Right lobe of liver (tissue), 6 donors: ENCODE results near the gene PTPN7. TPM values are rescaled to one million over a fixed set of nuclear protein-coding genes. Genes with fewer than 3 reads are reported as not detected.
"Not testable (repeated sequence)": the region's sequence is repeated elsewhere in the genome, so short reads cannot be mapped to it uniquely, and the experiment has no call there.

Source experiments
- ATAC-seq, 4 donors: fragments of 200-7000 bp; cut with Tn5 transposase; one replicate each; pipeline ENCODE4 v1.9.1; 2020; ENCODE audit warnings: mild to moderate bottlenecking in 4 of 4, moderate library complexity in 4 of 4
- DNase-seq, 3 donors: peaks; one replicate each; pipeline ENCODE4 v3.0.0-alpha.2; 2020
- H3K27ac ChIP-seq, 3 donors: fragments of 200-600 bp; one replicate each; pipeline ENCODE4 v1.8.0; 2022
- H3K27me3 ChIP-seq, 2 donors: fragments of 200-600 bp; one replicate each; pipeline ENCODE4 v1.8.0; 2022
- H3K36me3 ChIP-seq, 4 donors: fragments of 200-600 bp; sonication (generic) in 1 of 4; one replicate each; pipeline versions ENCODE4 v1.5.1 to v1.8.0; 2017 to 2022; ENCODE audit warnings: control low read depth in 1 of 4
- H3K4me1 ChIP-seq, 4 donors: fragments of 200-600 bp; sonication (generic) in 1 of 4; one replicate each; pipeline versions ENCODE4 v1.5.1 to v1.8.0; 2017 to 2022; ENCODE audit warnings: control low read depth in 1 of 4
- H3K4me3 ChIP-seq, 3 donors: fragments of 200-600 bp; one replicate each; pipeline ENCODE4 v1.8.0; 2022
- H3K9me3 ChIP-seq, 4 donors: fragments of 200-600 bp; sonication (generic) in 1 of 4; one replicate each; pipeline versions ENCODE4 v1.5.1 to v1.8.0; 2017 to 2022; ENCODE audit warnings: control low read depth in 1 of 4
- CTCF ChIP-seq, 4 donors: fragments of 200-600 bp in 3 of 4; fragments of 450-650 bp in 1 of 4; IDR thresholded peaks; one replicate each; pipeline versions ENCODE4 v1.5.1 to v1.8.0; 2016 to 2022; ENCODE audit warnings: antibody characterized with exemption in 4 of 4, mild to moderate bottlenecking in 2 of 4
- POLR2A ChIP-seq: fragments of 450-650 bp; IDR thresholded peaks from one replicate; pipeline ENCODE4 v1.6.1; 2017; ENCODE audit warnings: antibody characterized with exemption, mild to moderate bottlenecking
- WGBS: methylation state at CpG from one replicate; pipeline ENCODE4 v1.1.6; 2018; ENCODE audit warnings: low coverage, low lambda C conversion rate; ENCODE audit not compliant: insufficient coverage; ENCODE audit errors: missing lambda C conversion rate; 5-methylcytosine and 5-hydroxymethylcytosine counted together
- intact Hi-C, 2 donors: fragments of 100-400 bp; cut with DNase I; formaldehyde crosslinking; loops; one replicate each; pipeline versions ENCODE4 v1.11.2 to v1.14.1; 2022
- total RNA-seq, 6 experiments: library from RNA; depleted of rRNA in 2 of 6; stranded (reverse); fragments of >200 nt in 2 of 6; fragmentation: NEBNext Ultra II Directional in 3 of 6; extraction: Animal tissue kit (Norgen Biotek cat#: 25700) in 3 of 6; gene quantifications; one replicate each; pipeline versions ENCODE4 v1.1.0 to v1.2.4, GENCODE V29; 2016 to 2023
- donor health status: DM: no; HTN: yes; CAD: no.
- donor health status: DM: no; HTN: no; CAD: no.
- donor health status: DM: no; HTN: no; CAD: no.
- donor health status: DM: no; HTN: yes; CAD: no.
- donor health status: DM: no; HTN: yes; CAD: no.

The PTPN7 gene
- total RNA-seq, 6 experiments from 2014 or later: 0.18 to 5.1 (median 0.73) TPM

- DNase-seq (no peak), ATAC-seq (no peak)
- H3K4me3 ChIP-seq: no peak overlapping the region
- intact Hi-C loops: loop anchor here in 1 of 2 donors (10.0 kb wide), 1 partner anchor 254 kb away; no protein-coding TSS in a partner anchor
- peaks cover 0 to 5% (median 2%) of the 10 kb centered on the region in 4 donors for H3K4me1 ChIP-seq
- 82% methylated on average over 2 of the region's 4 CpGs for WGBS
- H3K27me3 ChIP-seq: no peaks in the 10 kb centered on the region
- H3K9me3 ChIP-seq: no peaks in the 10 kb centered on the region
- TF ChIP-seq POLR2A (no peak), CTCF (IDR thresholded peaks at IDR 0.05) (no peak)
- no peak overlapping the region for H3K27ac ChIP-seq
- no peaks in the 10 kb centered on the region for H3K36me3 ChIP-seq
Measured at GRCh38 chr1:202148391-202148790, 12.0 kb downstream of the PTPN7 start.

GRCh38 chr1:202146993-202147392 is 13.4 kb downstream of the PTPN7 start:
- H3K4me1 ChIP-seq: peaks cover 0 to 15% (median 6%) of the 10 kb centered on the region in 4 donors
- no peak overlapping the region for H3K27ac ChIP-seq
- intact Hi-C loops: loop anchor here in 1 of 2 donors (10.0 kb wide), 1 partner anchor 252 kb away; no protein-coding TSS in a partner anchor
- 64% methylated on average over 2 of the region's 3 CpGs for WGBS
- TF ChIP-seq CTCF (IDR thresholded peaks at IDR 0.05): no peak
- no peak for TF ChIP-seq POLR2A
- no peak for ATAC-seq
- no peak overlapping the region for H3K4me3 ChIP-seq
- H3K27me3 ChIP-seq: no peaks in the 10 kb centered on the region
- no peak for DNase-seq
- no peaks in the 10 kb centered on the region for H3K9me3 ChIP-seq
- no peaks in the 10 kb centered on the region for H3K36me3 ChIP-seq

DNA sequence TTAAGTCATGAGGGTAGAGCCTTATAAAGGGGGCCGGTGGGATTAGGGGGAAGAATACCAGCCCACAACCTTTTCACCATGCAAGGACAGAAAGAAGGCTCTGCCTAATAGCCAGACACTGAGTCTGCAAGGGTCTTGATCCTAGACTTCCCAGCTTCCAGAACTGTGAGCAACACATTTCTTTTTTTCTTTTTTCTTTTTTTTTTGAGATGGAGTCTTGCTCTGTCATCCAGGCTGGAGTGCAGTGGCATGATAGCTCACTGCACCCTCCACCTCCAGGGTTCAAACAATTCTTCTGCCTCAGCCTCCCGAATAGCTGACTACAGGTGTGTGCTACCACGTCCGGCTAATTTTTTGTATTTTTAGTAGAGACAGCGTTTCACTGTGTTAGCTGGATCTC is 14.1 kb downstream of the PTPN7 start:
- DNase-seq (no peak), ATAC-seq (no peak)
- H3K4me3 ChIP-seq: no peak overlapping the region
- H3K27me3 ChIP-seq: no peaks in the 10 kb centered on the region
- no peak overlapping the region for H3K27ac ChIP-seq
- no peaks in the 10 kb centered on the region for H3K36me3 ChIP-seq
- TF ChIP-seq CTCF (IDR thresholded peaks at IDR 0.05): no peak
- no peak for TF ChIP-seq POLR2A
- 87% methylated on average over 5 of the region's 5 CpGs for WGBS
- intact Hi-C loops: loop anchor here in 1 of 2 donors (10.0 kb wide), 1 partner anchor 251 kb away; no protein-coding TSS in a partner anchor
- no peaks in the 10 kb centered on the region for H3K9me3 ChIP-seq
- H3K4me1 ChIP-seq: peaks cover 0 to 19% (median 6%) of the 10 kb centered on the region in 4 donors

DNA sequence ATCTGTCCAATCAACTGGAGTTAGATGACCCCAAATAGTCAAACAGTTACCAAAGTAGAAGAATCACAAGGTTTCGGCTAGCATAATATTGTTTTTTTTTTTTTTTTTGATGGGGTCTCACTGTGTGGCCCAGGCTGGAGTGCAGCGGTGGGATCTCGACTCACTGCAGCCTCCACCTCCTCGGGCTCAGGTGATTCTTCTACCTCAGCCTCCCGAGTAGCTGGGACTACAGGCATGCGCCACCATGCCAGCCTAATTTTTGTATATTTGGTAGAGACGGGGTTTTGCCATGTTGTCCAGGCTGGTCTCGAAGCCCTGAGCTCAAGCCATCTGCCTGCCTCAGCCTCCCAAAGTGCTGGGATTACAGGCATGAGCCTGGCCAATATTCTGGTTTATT is 14.7 kb downstream of the PTPN7 start:
- H3K36me3 ChIP-seq, ATAC-seq, H3K27me3 ChIP-seq, H3K27ac ChIP-seq, H3K9me3 ChIP-seq, H3K4me3 ChIP-seq, DNase-seq: not testable (repeated sequence)
- peaks cover 0 to 19% (median 6%) of the 10 kb centered on the region in 4 donors for H3K4me1 ChIP-seq
- intact Hi-C loops: loop anchor here in 1 of 2 donors (10.0 kb wide), 1 partner anchor 251 kb away; no protein-coding TSS in a partner anchor
- WGBS: no CpG with 5 or more reads among the region's 8 CpGs

GRCh38 chr1:202145068-202145743 is 15.2 kb downstream of the PTPN7 start:
- intact Hi-C loops: loop anchor here in 1 of 2 donors (10.0 kb wide), 1 partner anchor 250 kb away; no protein-coding TSS in a partner anchor

More at GRCh38 chr1:202145068-202145743, 15.2 kb downstream of the PTPN7 start:
- DNase-seq: no peak
- ATAC-seq: no peak
- Histone ChIP-seq H3K4me3 (peak overlapping the region; percentile 87 to 99 (median 91)), H3K9me3 (no peaks in the 10 kb centered on the region), H3K27ac (peak overlapping the region; percentile 80 to 95 (median 91)), H3K4me1 (peaks cover 0 to 19% (median 6%) of the 10 kb centered on the region in 4 donors), H3K36me3 (no peaks in the 10 kb centered on the region), H3K27me3 (no peaks in the 10 kb centered on the region)
- TF ChIP-seq CTCF (IDR thresholded peaks at IDR 0.05) (no peak), POLR2A (no peak)
- WGBS: 14% methylated on average over 11 of the region's 13 CpGs
